A673 (cell line): ENCODE measurements around the gene METRN. TPM values are rescaled to one million over a fixed set of nuclear protein-coding genes. Genes with fewer than 3 reads are reported as not detected.
A peak's percentile ranks its signal among the peaks of the same experiment; 100 is the strongest.

Source experiments
- BruUV-seq: library from RNA; stranded (reverse); fragments of 400-500 nt; replicated peaks from 2 replicates; lab custom pipeline; 2021; lab: Mats Ljungman, UMichigan
- CTCF ChIA-PET: fragments of 300-600 bp; sonication (Branson Sonifier 250); formaldehyde crosslinking; loops from one replicate; lab custom pipeline; 2022; ENCODE audit warnings: antibody characterized with exemption; lab: Charles Lee
- POLR2A ChIA-PET: fragments of 300-600 bp; sonication (Branson Sonifier 250); formaldehyde crosslinking; loops from one replicate; lab custom pipeline; 2022; ENCODE audit warnings: antibody characterized with exemption; ENCODE audit not compliant: low non-redundant PET; lab: Charles Lee
- DNase-seq: peaks from one replicate; pipeline ENCODE4 v3.0.0-alpha.2; 2015; ENCODE audit warnings: low spot score
- H3K27ac ChIP-seq: fragments of 200-600 bp; sonication (generic); 2 replicates; pipeline ENCODE4 v1.5.1; 2016; ENCODE audit warnings: mixed run types, low read depth, mild to moderate bottlenecking, mixed read lengths, antibody characterized with exemption, low read length; ENCODE audit not compliant: poor library complexity, severe bottlenecking
- H3K27me3 ChIP-seq: fragments of 200-600 bp; sonication (generic); replicated peaks from 2 replicates; pipeline ENCODE4 v1.6.1; 2017; ENCODE audit warnings: mixed run types, low read depth, mild to moderate bottlenecking, mixed read lengths, antibody characterized with exemption, low read length; ENCODE audit not compliant: insufficient read depth, poor library complexity
- H3K36me3 ChIP-seq: fragments of 200-600 bp; sonication (generic); 2 replicates; pipeline ENCODE4 v1.6.1; 2016; ENCODE audit warnings: mixed run types, mild to moderate bottlenecking, mixed read lengths, antibody characterized with exemption, low read length; ENCODE audit not compliant: insufficient read depth, poor library complexity, severe bottlenecking
- H3K4me1 ChIP-seq: fragments of 200-600 bp; sonication (generic); 2 replicates; pipeline ENCODE4 v1.6.1; 2017; ENCODE audit warnings: mixed run types, mild to moderate bottlenecking, mixed read lengths, antibody characterized with exemption, low read length; ENCODE audit not compliant: insufficient read depth, poor library complexity, severe bottlenecking
- H3K4me3 ChIP-seq: fragments of 200-600 bp; sonication (generic); 2 replicates; pipeline ENCODE4 v1.5.1; 2016; ENCODE audit warnings: low read depth, mixed run types, mild to moderate bottlenecking, mixed read lengths, low read length; ENCODE audit not compliant: poor library complexity, severe bottlenecking
- H3K9me3 ChIP-seq: fragments of 200-600 bp; sonication (generic); 2 replicates; pipeline ENCODE4 v1.6.1; 2016; ENCODE audit warnings: mixed run types, low read depth, mild to moderate bottlenecking, mixed read lengths, antibody characterized with exemption, low read length; ENCODE audit not compliant: poor library complexity, severe bottlenecking
- EZH2 ChIP-seq: fragments of 200-600 bp; sonication (generic); IDR thresholded peaks from 2 replicates; pipeline ENCODE4 v1.6.1; 2017; ENCODE audit warnings: borderline replicate concordance, low read depth, mild to moderate bottlenecking, mixed read lengths, antibody characterized with exemption, low read length; ENCODE audit not compliant: poor library complexity, severe bottlenecking
- intact Hi-C: fragments of 100-400 bp; cut with micrococcal nuclease; formaldehyde crosslinking; loops from one replicate; pipeline ENCODE4 v1.10.0; 2022; ENCODE audit not compliant: unreplicated experiment
- total RNA-seq: library from RNA; stranded (reverse); gene quantifications from 2 replicates; pipeline ENCODE4 v1.2.3, GENCODE V29; 2021
- TF ChIP-seq, protein P1 (sequence below): fragments of 300-800, 200-600 bp; sonication (generic); conservative IDR thresholded peaks from 2 replicates; pipeline ENCODE4 v1.5.1; 2017; ENCODE audit warnings: low read depth, mild to moderate bottlenecking, antibody characterized with exemption, low read length, moderate library complexity, mixed read lengths

METRN gene
- total RNA-seq, 1 experiment from 2014 or later = 0.86 TPM

DNA sequence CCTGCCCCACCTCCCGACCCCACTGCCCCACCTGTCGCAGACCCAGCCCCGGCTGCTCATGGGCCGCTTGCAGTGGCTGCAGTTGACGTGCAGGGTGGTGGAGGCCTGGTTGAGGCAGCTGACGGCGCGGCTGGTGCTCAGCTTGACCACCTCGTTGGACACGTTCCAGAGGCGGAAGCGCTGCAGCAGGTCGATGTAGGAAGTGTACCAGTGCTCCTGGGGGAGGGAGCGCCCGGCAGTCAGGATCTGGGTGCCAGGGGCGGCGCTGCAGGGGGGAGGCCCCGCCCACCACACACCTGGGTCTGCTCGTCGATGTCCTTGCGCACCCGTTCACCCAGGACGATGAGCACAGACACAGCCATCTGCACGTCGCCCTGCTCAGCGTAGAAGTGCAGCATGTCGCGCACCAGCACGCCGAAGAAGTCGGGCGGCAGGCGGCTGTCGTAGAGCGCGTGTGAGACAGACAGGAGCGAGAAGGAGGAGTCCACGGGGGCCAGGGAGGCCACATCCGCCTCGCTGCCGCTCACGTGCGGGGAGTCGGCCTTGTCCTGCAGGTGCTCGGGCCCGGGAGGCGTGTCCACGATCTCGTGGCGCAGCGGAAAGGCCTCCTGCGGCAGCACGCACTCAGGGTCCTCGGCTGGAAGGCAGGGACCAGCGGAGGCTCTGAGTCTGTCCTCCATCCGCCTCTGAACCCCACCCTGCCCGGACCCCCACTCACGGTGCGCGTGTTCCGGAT, 29.8 kb upstream of the METRN start:
- no TSS peak for BruUV-seq
- no peak for TF ChIP-seq EZH2
- TF ChIP-seq, protein P1, sequence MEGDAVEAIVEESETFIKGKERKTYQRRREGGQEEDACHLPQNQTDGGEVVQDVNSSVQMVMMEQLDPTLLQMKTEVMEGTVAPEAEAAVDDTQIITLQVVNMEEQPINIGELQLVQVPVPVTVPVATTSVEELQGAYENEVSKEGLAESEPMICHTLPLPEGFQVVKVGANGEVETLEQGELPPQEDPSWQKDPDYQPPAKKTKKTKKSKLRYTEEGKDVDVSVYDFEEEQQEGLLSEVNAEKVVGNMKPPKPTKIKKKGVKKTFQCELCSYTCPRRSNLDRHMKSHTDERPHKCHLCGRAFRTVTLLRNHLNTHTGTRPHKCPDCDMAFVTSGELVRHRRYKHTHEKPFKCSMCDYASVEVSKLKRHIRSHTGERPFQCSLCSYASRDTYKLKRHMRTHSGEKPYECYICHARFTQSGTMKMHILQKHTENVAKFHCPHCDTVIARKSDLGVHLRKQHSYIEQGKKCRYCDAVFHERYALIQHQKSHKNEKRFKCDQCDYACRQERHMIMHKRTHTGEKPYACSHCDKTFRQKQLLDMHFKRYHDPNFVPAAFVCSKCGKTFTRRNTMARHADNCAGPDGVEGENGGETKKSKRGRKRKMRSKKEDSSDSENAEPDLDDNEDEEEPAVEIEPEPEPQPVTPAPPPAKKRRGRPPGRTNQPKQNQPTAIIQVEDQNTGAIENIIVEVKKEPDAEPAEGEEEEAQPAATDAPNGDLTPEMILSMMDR = no peak

DNA sequence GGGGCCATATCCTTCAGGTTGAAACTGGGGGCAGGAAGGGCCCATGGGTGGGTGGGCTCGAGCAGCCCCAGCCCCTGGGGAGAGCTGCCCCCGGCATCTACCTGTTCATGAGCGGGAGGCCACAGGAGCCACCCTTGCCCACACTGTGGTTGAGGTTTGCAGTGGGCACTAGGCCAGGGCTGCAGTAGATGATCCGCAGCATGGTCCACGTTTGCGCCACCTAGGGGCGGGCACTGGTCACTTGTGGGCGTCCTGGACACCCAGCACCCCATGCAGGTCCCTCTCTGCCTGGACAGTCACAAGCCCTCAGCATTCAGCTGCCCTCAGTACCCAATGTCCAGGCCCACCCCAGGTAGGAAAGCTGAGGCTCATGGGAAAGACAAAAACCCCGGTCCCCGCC, 29.0 kb upstream of the METRN start:
- H3K4me1 ChIP-seq = peaks cover 31% of the 10 kb centered on the region
- BruUV-seq = no TSS peak
- intact Hi-C loops = loop anchor here (5.0 kb wide), 1 partner anchor 294 kb away; no protein-coding TSS in a partner anchor
- POLR2A ChIA-PET = no interaction called here
- no peaks in the 10 kb centered on the region for H3K9me3 ChIP-seq
- H3K27me3 ChIP-seq = no peaks in the 10 kb centered on the region
- no peak overlapping the region for H3K27ac ChIP-seq
- peaks cover 27% of the 10 kb centered on the region for H3K36me3 ChIP-seq
- TF ChIP-seq, protein P1 = peak; percentile 64
- TF ChIP-seq EZH2 = no peak
- H3K4me3 ChIP-seq = no peak overlapping the region
- CTCF ChIA-PET = no interaction called here
- no peak for DNase-seq

More for the DNA sequence above, 29.8 kb upstream of the METRN start:
- Histone ChIP-seq H3K4me1 (peaks cover 32% of the 10 kb centered on the region), H3K36me3 (peaks cover 27% of the 10 kb centered on the region), H3K9me3 (no peaks in the 10 kb centered on the region), H3K27me3 (no peaks in the 10 kb centered on the region), H3K4me3 (no peak overlapping the region), H3K27ac (no peak overlapping the region)
- CTCF ChIA-PET = no interaction called here
- POLR2A ChIA-PET = no interaction called here
- no peak for DNase-seq
- intact Hi-C loops = loop anchor here (5.0 kb wide), 1 partner anchor 293 kb away; no protein-coding TSS in a partner anchor

DNA sequence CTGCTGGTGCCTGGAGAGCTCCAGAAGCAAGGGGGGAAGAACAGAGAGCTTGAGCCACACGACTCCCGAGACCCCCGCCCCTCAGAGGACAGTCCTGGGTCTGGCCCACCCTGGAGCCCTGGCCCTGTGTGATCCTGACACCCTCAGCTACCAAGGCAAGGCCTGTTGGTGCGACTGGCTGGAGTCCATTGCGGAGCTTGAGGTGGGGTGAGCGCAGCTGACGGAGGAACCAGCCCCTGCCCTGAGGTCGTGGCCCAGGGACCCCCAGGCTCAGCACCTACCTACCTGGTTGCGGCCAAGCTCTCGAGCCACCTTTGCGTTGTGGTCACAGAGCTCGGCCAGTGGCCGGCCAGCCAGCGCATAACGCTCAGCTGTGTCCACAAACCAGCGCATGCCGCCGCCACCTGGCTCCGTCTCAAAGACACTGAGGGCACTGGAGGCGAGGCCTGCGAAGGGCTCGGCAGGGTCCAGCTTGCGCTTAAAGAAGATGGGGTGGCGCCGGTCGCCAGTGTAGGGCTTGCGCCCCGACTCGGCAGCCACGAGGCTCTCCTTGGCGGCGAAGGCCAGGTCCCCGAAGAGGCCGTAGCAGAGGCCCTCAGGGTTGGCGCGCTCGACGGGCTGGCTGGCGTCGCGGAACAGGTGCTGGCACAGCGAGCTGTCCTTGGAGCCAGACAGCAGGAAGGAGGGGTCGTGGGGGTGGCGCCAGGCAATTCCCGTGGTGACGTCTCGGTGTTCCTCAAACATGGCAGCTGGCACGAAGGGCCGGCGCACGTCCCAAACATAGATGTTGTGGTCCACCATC, 28.3 kb upstream of the METRN start:
- ChIA-PET POLR2A (no interaction called here), CTCF (interaction anchor here (0.6 kb wide), 1 partner anchor 35 kb away, joined by 3 read pairs; no protein-coding TSS in a partner anchor)
- no peak for DNase-seq
- H3K36me3 ChIP-seq = peaks cover 21% of the 10 kb centered on the region
- BruUV-seq = no TSS peak
- TF ChIP-seq, protein P1 = no peak
- TF ChIP-seq EZH2 = no peak
- peaks cover 24% of the 10 kb centered on the region for H3K4me1 ChIP-seq
- H3K27ac ChIP-seq = no peak overlapping the region
- intact Hi-C loops = loop anchor here (5.0 kb wide), 1 partner anchor 294 kb away; no protein-coding TSS in a partner anchor
- no peaks in the 10 kb centered on the region for H3K27me3 ChIP-seq
- H3K9me3 ChIP-seq = no peaks in the 10 kb centered on the region
- H3K4me3 ChIP-seq = no peak overlapping the region
